Caco-2 (cell line): ENCODE measurements around the gene TRPM1. TPM values are rescaled to one million over a fixed set of nuclear protein-coding genes. Genes with fewer than 3 reads are reported as not detected.

Source experiments
- BruUV-seq: library from RNA; stranded (reverse); fragments of 400-500 nt; replicated peaks from 2 replicates; lab custom pipeline; 2021; lab: Mats Ljungman, UMichigan
- CTCF ChIA-PET: fragments of 300-600 bp; sonication (Branson Sonifier 250); formaldehyde crosslinking; loops from one replicate; lab custom pipeline; 2022; ENCODE audit warnings: antibody characterized with exemption; lab: Charles Lee
- POLR2A ChIA-PET: fragments of 300-600 bp; sonication (Branson Sonifier 250); formaldehyde crosslinking; loops from one replicate; lab custom pipeline; 2022; ENCODE audit warnings: antibody characterized with exemption; lab: Charles Lee
- DNase-seq, 2 experiments: peaks; one replicate each; pipeline versions ENCODE4 v3.0.0 to v3.0.0-alpha.2; 2020 to 2022
- H3K27me3 ChIP-seq: replicated peaks from 2 replicates; pipeline ENCODE4 v1.6.0; 2011; ENCODE audit warnings: low read length; ENCODE audit not compliant: control insufficient read depth, insufficient read depth
- H3K36me3 ChIP-seq: 2 replicates; pipeline ENCODE4 v1.5.1; 2011; ENCODE audit warnings: low read length; ENCODE audit not compliant: control insufficient read depth, insufficient read depth
- H3K4me1 ChIP-seq: fragments of 250-450 bp; sonication (Bioruptor Pico); 2 replicates; pipeline ENCODE4 v1.5.1; 2020; ENCODE audit warnings: mild to moderate bottlenecking
- H3K4me3 ChIP-seq: 2 replicates; pipeline ENCODE4 v1.5.1; 2011; ENCODE audit warnings: low read depth, mild to moderate bottlenecking, control low read depth, low read length
- H3K9me3 ChIP-seq: fragments of 250-450 bp; sonication (Bioruptor Pico); 2 replicates; pipeline ENCODE4 v1.5.1; 2020; ENCODE audit warnings: mild to moderate bottlenecking, moderate library complexity
- H3K27ac Mint-ChIP-seq: one replicate; pipeline ENCODE4 v1.8.0; 2022; ENCODE audit warnings: mixed read lengths; ENCODE audit not compliant: unreplicated experiment
- H3K27me3 Mint-ChIP-seq: one replicate; pipeline ENCODE4 v1.8.0; 2022; ENCODE audit warnings: mixed read lengths; ENCODE audit not compliant: insufficient read depth, unreplicated experiment
- H3K36me3 Mint-ChIP-seq: one replicate; pipeline ENCODE4 v1.8.0; 2022; ENCODE audit warnings: mild to moderate bottlenecking, mixed read lengths; ENCODE audit not compliant: insufficient read depth, unreplicated experiment
- H3K4me1 Mint-ChIP-seq: one replicate; pipeline ENCODE4 v1.8.0; 2022; ENCODE audit warnings: low read depth, mixed read lengths; ENCODE audit not compliant: unreplicated experiment
- H3K4me3 Mint-ChIP-seq: one replicate; pipeline ENCODE4 v1.8.0; 2022; ENCODE audit warnings: mild to moderate bottlenecking, moderate library complexity, mixed read lengths; ENCODE audit not compliant: unreplicated experiment
- H3K9me3 Mint-ChIP-seq: one replicate; pipeline ENCODE4 v1.8.0; 2022; ENCODE audit warnings: mixed read lengths; ENCODE audit not compliant: unreplicated experiment
- intact Hi-C: fragments of 100-400 bp; cut with micrococcal nuclease; formaldehyde crosslinking; loops from one replicate; pipeline ENCODE4 v1.10.0; 2022; ENCODE audit not compliant: unreplicated experiment
- total RNA-seq: library from RNA; stranded (reverse); gene quantifications from 2 replicates; pipeline ENCODE4 v1.2.3, GENCODE V29; 2022
- TF ChIP-seq, protein P1 (sequence below), 2 experiments: fragments of 200-600 bp in 1 of 2; IDR thresholded peaks; 1 replicate in 1 of 2; 2 replicates in 1 of 2; pipeline versions ENCODE4 v1.5.1 to v1.8.0; 2011 to 2022; ENCODE audit warnings: antibody characterized with exemption in 1 of 2, control low read depth in 1 of 2, inconsistent platforms in 1 of 2, low read depth in 1 of 2, low read length in 1 of 2, mild to moderate bottlenecking in 1 of 2, moderate library complexity in 1 of 2; ENCODE audit not compliant: insufficient read depth in 1 of 2, severe bottlenecking in 1 of 2, unreplicated experiment in 1 of 2

Gene TRPM1
- total RNA-seq, 1 experiment from 2014 or later = not detected

DNA sequence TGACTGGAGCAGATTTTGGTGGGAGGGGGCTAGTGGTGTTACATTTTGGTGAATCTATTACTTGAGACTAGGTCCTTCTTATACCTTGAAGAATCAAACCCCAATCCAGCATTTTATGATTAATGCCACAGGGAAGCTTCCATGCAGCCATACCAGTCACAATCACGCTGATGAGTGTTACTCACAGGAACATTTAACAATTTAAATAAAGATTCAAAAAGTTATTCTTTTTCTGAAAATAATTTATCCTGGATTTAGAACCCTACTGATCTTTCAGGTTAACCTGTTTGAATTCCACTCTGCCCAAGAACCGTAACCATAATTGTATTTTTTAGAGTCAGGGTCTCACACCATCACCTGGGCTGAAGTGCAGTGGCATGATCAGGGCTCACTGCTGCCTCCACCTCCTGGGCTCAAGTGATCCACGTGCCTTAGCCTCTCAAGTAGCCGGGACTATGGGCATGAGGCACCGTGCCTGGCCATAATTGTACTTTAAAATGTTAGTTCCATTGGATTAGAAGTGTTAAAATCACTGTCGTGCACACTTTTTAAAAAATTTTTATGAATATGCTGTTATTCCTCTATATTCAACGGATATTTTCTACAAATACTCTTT, 109.2 kb downstream of the TRPM1 start:
- H3K4me3 Mint-ChIP-seq = peak overlapping the region; percentile 86
- intact Hi-C loops = loop anchor here (5.0 kb wide), 1 partner anchor 90 kb away; the partner anchor contains the start of gene FAN1
- H3K27ac Mint-ChIP-seq = peak overlapping the region; percentile 70
- Histone ChIP-seq H3K36me3 (no peaks in the 10 kb centered on the region), H3K9me3 (no peaks in the 10 kb centered on the region), H3K4me1 (peaks cover 20% of the 10 kb centered on the region), H3K4me3 (peak overlapping the region; percentile 97), H3K27me3 (no peaks in the 10 kb centered on the region)
- peak in 1 of 2 experiments; percentile 23 for DNase-seq
- TF ChIP-seq, protein P1, sequence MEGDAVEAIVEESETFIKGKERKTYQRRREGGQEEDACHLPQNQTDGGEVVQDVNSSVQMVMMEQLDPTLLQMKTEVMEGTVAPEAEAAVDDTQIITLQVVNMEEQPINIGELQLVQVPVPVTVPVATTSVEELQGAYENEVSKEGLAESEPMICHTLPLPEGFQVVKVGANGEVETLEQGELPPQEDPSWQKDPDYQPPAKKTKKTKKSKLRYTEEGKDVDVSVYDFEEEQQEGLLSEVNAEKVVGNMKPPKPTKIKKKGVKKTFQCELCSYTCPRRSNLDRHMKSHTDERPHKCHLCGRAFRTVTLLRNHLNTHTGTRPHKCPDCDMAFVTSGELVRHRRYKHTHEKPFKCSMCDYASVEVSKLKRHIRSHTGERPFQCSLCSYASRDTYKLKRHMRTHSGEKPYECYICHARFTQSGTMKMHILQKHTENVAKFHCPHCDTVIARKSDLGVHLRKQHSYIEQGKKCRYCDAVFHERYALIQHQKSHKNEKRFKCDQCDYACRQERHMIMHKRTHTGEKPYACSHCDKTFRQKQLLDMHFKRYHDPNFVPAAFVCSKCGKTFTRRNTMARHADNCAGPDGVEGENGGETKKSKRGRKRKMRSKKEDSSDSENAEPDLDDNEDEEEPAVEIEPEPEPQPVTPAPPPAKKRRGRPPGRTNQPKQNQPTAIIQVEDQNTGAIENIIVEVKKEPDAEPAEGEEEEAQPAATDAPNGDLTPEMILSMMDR (IDR thresholded peaks at IDR 0.05; ENCODE audit: insufficient read depth in 1 of 2, low read depth in 1 of 2, low read length in 1 of 2, severe bottlenecking in 1 of 2, unreplicated experiment in 1 of 2) = no peak
- BruUV-seq = TSS peak; percentile 87
- peaks cover 23% of the 10 kb centered on the region for H3K36me3 Mint-ChIP-seq
- no peaks in the 10 kb centered on the region for H3K27me3 Mint-ChIP-seq
- H3K9me3 Mint-ChIP-seq = peaks cover 16% of the 10 kb centered on the region
- ChIA-PET CTCF (interaction anchor here (1.1 to 1.7 kb wide), 3 partner anchors 21 to 42 kb away, joined by 4 to 7 read pairs (median 6); no protein-coding TSS in a partner anchor), POLR2A (interaction anchor here (0.6 to 3.0 kb wide), 6 partner anchors 22 to 334 kb away, joined by 3 to 39 read pairs (median 4); partner anchors contain the start of gene KLF13)
- peaks cover 20% of the 10 kb centered on the region for H3K4me1 Mint-ChIP-seq

GRCh38 chr15:30991255-30992235, 110.0 kb downstream of the TRPM1 start, which contains the start of gene MTMR10:
Gene MTMR10 (minus strand): TSS chr15:30991628. CDS start chr15:30991506, 122 bp downstream.
- intact Hi-C loops = loop anchor here (1.0 to 5.0 kb wide), 5 partner anchors 23 to 138 kb away; partner anchors contain the start of gene FAN1
- H3K27me3 ChIP-seq = no peaks in the 10 kb centered on the region
- POLR2A ChIA-PET = interaction anchor here (0.6 to 3.0 kb wide), 9 partner anchors 23 to 335 kb away, joined by 3 to 39 read pairs (median 3); partner anchors contain the start of gene KLF13
- no peaks in the 10 kb centered on the region for H3K27me3 Mint-ChIP-seq
- peak within 1 kb of the TSS; percentile 90 for H3K27ac Mint-ChIP-seq
- peak; percentile 82 to 94 for DNase-seq
- no peaks in the 10 kb centered on the region for H3K36me3 ChIP-seq
- H3K36me3 Mint-ChIP-seq = peaks cover 31% of the 10 kb centered on the region
- no TSS peak for BruUV-seq
- TF ChIP-seq, protein P1 (IDR thresholded peaks at IDR 0.05; ENCODE audit: insufficient read depth in 1 of 2, low read depth in 1 of 2, low read length in 1 of 2, severe bottlenecking in 1 of 2, unreplicated experiment in 1 of 2) = no peak
- no peaks in the 10 kb centered on the region for H3K9me3 ChIP-seq
- peaks cover 20% of the 10 kb centered on the region for H3K4me1 Mint-ChIP-seq
- CTCF ChIA-PET = interaction anchor here (1.1 to 3.1 kb wide), 4 partner anchors 22 to 138 kb away, joined by 4 to 21 read pairs (median 6); no protein-coding TSS in a partner anchor
- H3K4me3 Mint-ChIP-seq = peak within 1 kb of the TSS; percentile 86
- H3K4me1 ChIP-seq = peaks cover 20% of the 10 kb centered on the region
- H3K4me3 ChIP-seq = peak within 1 kb of the TSS; percentile 97
- H3K9me3 Mint-ChIP-seq = peaks cover 16% of the 10 kb centered on the region
